Ectodermal cell (in vitro differentiated cells): ENCODE data around the gene CCT8L2.
"Not testable (repeated sequence)": the region's sequence is repeated elsewhere in the genome, so short reads cannot be mapped to it uniquely, and the experiment has no call there.

Experiments
- H3K27ac ChIP-seq: 2 replicates; pipeline ENCODE4 v1.7.0; 2013; ENCODE audit warnings: mild to moderate bottlenecking, low read depth, low read length; ENCODE audit not compliant: insufficient read depth, poor library complexity, severe bottlenecking
- H3K27me3 ChIP-seq: 2 replicates; pipeline ENCODE4 v1.7.0; 2013; ENCODE audit warnings: mild to moderate bottlenecking, low read length; ENCODE audit not compliant: insufficient read depth, control insufficient read depth, poor library complexity, severe bottlenecking
- H3K36me3 ChIP-seq: one replicate; pipeline ENCODE4 v1.7.0; 2013; ENCODE audit warnings: low read length; ENCODE audit not compliant: control insufficient read depth, insufficient read depth
- H3K4me1 ChIP-seq: one replicate; pipeline ENCODE4 v1.7.0; 2013; ENCODE audit warnings: low read length; ENCODE audit not compliant: control insufficient read depth, insufficient read depth
- H3K4me3 ChIP-seq: 2 replicates; pipeline ENCODE4 v1.7.0; 2013; ENCODE audit warnings: low read depth, low read length, control low read depth; ENCODE audit not compliant: insufficient read depth
- H3K9me3 ChIP-seq: 2 replicates; pipeline ENCODE4 v1.7.0; 2013; ENCODE audit warnings: mild to moderate bottlenecking, low read length, moderate library complexity; ENCODE audit not compliant: control insufficient read depth
- WGBS, 2 experiments: methylation state at CpG; one replicate each; pipeline ENCODE4 v1.1.7; 2013; ENCODE audit warnings: missing lambda C conversion rate in 2 of 2; 5-methylcytosine and 5-hydroxymethylcytosine counted together

The CCT8L2 gene

DNA sequence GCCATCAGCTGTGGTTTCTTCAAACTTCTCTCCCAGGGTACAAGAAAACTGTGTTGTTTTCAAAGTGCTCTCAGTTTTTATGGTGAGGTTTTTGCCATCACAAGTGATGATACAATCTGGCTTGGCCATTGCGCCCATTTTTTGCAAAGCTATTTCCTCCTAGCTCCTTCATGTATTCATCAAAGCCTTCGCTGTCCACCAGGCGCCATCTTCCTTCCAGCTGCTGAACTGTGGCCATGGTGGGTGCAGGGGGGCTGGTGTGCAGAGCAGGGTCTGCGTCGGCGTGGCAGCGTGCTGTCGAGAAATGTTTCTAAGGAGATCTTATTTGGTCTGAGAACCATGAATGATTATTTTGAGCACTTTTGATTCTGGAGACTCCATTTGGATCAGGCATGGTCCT, 2.6 kb upstream of the CCT8L2 start:
- H3K27me3 ChIP-seq, H3K36me3 ChIP-seq, H3K9me3 ChIP-seq, H3K4me3 ChIP-seq, H3K27ac ChIP-seq, H3K4me1 ChIP-seq: not testable (repeated sequence)
- WGBS, 2 experiments = 71 to 75% methylated on average over 8 of the region's 8 CpGs

DNA sequence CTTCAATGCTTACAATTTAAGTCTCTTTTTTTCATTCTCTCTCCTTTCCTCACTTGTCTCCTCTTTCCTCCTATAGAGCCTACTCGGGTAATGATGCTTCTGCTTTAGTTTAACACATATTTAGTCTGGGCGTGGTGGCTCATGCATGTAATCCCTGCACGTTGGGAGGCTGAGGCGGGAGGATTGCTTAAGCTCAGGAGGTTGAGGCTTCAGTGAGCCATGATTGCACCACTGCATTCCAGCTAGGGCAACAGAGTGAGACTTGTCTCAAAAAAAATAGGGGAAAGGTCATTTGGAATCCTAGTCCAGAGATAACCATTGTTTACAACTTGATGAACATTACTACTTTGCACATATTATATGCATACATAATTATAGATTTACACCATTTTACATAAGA, 1.4 kb upstream of the CCT8L2 start:
- Histone ChIP-seq H3K9me3 (no peaks in the 10 kb centered on the region), H3K36me3 (no peaks in the 10 kb centered on the region), H3K4me1 (no peaks in the 10 kb centered on the region), H3K27ac (no peak overlapping the region), H3K4me3 (no peak overlapping the region), H3K27me3 (no peaks in the 10 kb centered on the region)
- 64 to 72% methylated on average over 4 of the region's 4 CpGs for WGBS, 2 experiments

DNA sequence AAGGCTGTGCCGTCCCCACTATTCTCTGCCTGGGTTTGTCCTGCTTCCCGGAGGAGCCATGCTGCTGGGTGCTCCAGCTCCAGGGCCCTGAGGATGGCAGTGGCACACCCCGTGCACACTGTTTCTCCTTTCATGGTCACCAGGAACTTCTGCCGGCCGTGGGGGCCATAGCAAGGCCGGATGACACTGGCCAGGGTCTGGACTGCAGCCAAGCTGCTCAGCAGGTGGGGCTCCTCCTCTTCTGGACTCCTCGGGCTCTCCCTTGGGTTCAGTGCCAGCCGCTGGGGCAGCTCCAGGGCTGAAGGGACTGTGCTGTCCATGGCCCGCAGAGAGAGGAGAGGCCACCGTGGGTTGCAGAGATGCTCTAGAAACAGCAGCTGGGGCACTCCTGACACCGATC, 379 bp downstream of the CCT8L2 start:
- H3K9me3 ChIP-seq, H3K36me3 ChIP-seq, H3K4me3 ChIP-seq, H3K27me3 ChIP-seq, H3K4me1 ChIP-seq, H3K27ac ChIP-seq: not testable (repeated sequence)
- WGBS, 2 experiments = 81% methylated on average over 11 of the region's 11 CpGs

DNA sequence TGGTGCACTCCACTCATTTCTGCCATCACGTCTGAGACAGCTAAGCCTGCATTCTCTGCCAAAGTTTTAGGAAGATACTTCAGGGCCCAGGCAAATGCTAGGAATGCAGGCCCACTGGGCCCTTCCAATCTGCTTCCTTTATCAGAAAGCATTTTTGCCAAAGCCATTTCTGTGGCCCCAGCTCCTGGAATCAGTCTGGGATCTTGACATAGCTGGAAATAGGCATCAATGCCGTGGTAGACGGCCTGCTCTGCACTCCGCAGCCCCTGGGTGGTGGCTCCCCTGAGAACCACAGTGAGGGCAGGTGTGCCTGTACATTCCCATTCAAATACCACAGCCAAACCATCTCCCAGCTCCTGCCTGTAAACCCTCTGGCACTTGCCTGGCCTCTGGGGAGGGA, 1.5 kb downstream of the CCT8L2 start:
- H3K36me3 ChIP-seq, H3K9me3 ChIP-seq, H3K4me3 ChIP-seq, H3K27me3 ChIP-seq, H3K27ac ChIP-seq, H3K4me1 ChIP-seq: not testable (repeated sequence)
- WGBS, 2 experiments = 78 to 92% methylated on average over 3 to 4 of the region's 4 CpGs

DNA sequence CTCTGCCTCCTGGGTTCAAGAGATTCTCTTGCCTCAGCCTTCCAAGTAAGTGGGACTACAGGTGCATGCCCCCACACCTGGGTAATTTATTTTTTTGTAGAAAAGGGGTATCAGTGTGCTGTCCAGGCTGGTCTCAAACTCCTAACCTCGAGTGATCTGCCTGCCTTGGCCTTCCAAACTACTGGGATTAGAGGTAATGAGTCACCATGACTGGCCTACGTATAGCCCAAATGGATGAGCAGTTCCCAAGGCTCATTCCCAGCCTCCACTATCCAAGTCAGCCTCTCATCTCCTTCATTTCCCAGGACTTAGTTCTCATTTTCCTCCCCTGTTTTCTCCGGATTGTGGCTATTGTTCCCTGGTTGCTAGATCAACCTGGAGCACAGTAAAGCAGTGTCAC, 5.6 kb downstream of the CCT8L2 start:
- Histone ChIP-seq H3K27me3 (no peaks in the 10 kb centered on the region), H3K4me1 (no peaks in the 10 kb centered on the region), H3K9me3 (no peaks in the 10 kb centered on the region), H3K4me3 (no peak overlapping the region), H3K27ac (no peak overlapping the region), H3K36me3 (no peaks in the 10 kb centered on the region)
- WGBS, 2 experiments = 45 to 57% methylated on average over 3 of the region's 3 CpGs

DNA sequence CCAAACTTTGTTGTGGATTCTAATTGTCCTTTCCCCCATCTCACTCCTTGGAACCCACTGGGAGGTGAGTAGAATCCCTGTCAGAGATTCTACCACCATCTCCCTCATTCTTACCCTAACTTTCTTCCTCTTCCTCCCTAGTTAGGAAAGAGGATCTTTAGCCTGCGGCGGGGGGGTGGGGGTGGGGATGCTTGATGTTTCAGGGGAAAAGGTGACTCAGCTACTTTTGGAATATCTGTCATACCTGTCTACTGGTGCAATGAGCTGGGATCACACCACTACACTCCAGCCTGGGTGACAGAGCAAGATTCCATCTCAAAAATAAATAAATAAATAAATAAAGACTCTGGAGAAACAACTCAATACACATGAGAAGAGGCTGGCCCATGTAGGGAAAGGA, 6.4 kb downstream of the CCT8L2 start:
- H3K4me1 ChIP-seq = no peaks in the 10 kb centered on the region
- H3K27ac ChIP-seq = no peak overlapping the region
- no peaks in the 10 kb centered on the region for H3K36me3 ChIP-seq
- 86% methylated on average over 2 of the region's 2 CpGs; no CpG with 5 or more reads in 1 of the 2 experiments for WGBS, 2 experiments
- H3K27me3 ChIP-seq = no peaks in the 10 kb centered on the region
- H3K9me3 ChIP-seq = peaks cover 4% of the 10 kb centered on the region
- H3K4me3 ChIP-seq = no peak overlapping the region

DNA sequence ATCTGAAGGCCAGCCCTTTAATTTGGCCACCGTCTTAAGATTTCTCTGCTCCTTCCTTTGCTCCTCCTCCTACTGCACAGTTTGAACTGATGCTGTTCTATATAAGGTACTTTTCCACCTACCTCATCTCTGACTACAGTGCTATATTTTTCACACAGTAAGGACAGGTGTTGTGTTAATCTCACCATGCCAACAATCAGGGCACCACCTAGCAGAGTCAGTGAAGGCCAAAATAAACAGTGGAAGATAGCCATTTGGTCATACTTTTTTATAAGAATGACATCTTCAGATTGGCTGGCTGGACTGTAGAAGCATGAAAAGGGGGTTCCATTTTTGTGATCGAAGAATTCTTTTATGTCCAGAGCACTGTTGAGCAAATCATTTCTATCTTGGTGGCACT, 11.7 kb downstream of the CCT8L2 start:
- H3K36me3 ChIP-seq, H3K27ac ChIP-seq, H3K9me3 ChIP-seq, H3K27me3 ChIP-seq, H3K4me3 ChIP-seq, H3K4me1 ChIP-seq: not testable (repeated sequence)
- WGBS, 2 experiments = 78 to 90% methylated on average over 1 of the region's 2 CpGs

DNA sequence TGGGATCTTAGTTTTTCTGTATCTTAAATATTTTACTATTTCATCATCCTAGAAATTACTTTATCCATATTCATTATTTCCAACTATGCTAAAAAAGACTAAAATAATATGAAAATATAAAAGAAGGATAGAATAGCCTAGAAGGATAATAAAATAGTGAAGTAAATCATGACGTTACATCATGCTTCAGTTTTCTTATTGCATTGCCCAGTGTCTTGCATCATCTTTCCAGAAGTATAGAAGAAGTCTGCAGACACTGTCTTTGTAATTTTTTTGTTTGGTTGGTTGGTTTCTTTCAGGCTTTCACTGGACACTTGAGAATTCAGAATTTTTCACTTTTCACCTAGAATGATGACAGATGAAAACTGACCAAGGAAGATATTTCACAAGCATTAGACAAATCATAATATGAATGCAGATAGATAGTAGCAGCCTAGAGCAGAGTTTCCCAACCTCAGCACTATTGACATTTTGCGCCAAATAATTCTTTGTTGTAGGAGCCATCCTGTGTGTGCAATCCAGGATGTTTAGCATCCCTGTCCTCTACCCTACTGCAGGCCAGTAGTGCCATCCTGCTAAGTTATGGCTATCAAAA, 23.3 kb downstream of the CCT8L2 start:
- WGBS, 2 experiments = 50 to 75% methylated on average over 1 of the region's 2 CpGs
- not testable (repeated sequence) for H3K27me3 ChIP-seq, H3K9me3 ChIP-seq, H3K4me1 ChIP-seq, H3K27ac ChIP-seq, H3K36me3 ChIP-seq, H3K4me3 ChIP-seq

DNA sequence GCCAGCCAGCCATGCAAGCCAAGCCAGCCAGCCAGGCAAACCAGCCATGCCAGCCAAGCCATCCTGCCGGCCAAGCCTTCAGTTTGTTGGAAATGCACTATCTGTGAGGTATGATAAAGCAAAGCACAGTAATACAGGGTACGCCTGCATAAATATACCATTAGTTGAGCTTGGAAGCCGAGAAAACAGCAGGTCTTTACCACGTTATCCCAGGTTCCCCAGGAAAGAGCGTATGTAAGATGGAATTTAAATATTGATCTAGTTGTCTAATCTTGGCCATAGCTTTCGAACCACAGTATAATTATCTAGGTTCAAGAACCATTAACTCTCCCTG, 24.2 kb downstream of the CCT8L2 start:
- H3K27ac ChIP-seq = no peak overlapping the region
- H3K36me3 ChIP-seq = no peaks in the 10 kb centered on the region
- no peak overlapping the region for H3K4me3 ChIP-seq
- no peaks in the 10 kb centered on the region for H3K9me3 ChIP-seq
- 83 to 86% methylated on average over 4 of the region's 6 CpGs for WGBS, 2 experiments
- no peaks in the 10 kb centered on the region for H3K4me1 ChIP-seq
- no peaks in the 10 kb centered on the region for H3K27me3 ChIP-seq

DNA sequence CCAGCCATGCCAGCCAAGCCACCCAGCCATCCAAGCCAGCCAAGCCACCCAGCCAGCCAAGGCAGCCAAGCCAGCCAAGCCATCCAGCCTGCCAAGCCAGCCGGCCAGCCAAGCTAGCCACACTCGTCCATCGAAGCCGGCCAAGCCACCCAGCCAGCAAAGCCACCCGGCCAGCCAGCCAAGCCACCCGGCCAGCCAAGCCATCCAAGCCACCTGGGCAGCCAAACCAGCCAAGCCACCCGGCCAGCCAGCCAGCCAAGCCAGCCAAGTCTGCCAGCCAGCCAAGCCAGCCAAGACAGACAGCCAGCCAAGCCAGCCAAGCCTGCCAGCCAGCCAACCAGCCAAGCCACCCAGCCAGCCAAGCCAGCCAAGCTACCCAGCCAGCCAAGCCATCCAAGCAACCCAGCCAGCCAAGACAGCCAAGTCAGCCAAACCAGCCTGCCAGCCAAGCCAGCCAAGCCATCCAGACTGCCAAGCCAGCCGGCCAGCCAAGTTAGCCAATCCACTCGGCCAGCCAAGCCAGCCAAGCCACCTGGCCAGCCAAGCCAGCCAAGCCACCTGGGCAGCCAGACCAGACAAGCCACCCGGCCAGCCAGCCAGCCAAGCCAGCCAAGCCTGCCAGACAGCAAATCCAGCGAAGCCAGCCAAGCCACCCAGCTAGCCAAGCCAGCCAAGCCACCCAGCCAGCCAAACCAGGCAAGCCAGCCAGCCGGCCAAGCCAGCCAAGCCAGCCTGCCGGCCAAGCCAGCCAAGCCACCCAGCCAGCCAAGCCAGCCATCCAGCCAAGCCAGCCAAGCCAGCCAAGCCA, 24.8 kb downstream of the CCT8L2 start:
- not testable (repeated sequence) for H3K27me3 ChIP-seq, H3K4me3 ChIP-seq
- WGBS, 2 experiments = 81 to 84% methylated on average over 13 of the region's 13 CpGs

More for the DNA sequence above, 24.8 kb downstream of the CCT8L2 start:
- not testable (repeated sequence) for H3K4me1 ChIP-seq, H3K27ac ChIP-seq, H3K36me3 ChIP-seq, H3K9me3 ChIP-seq
